ENCODE data around the gene DNM3. TPM values are rescaled to one million over a fixed set of nuclear protein-coding genes. Genes with fewer than 3 reads are reported as not detected.
"Not testable (repeated sequence)": the region's sequence is repeated elsewhere in the genome, so short reads cannot be mapped to it uniquely, and the experiment has no call there.

The DNM3 gene
- total and polyA plus RNA-seq, 9 of the 15 experiments (the other 6 are each of a cell fraction or from before 2014, with no cell fraction given) = 0.08 to 0.36 (median 0.22) TPM; not detected in 1

DNA sequence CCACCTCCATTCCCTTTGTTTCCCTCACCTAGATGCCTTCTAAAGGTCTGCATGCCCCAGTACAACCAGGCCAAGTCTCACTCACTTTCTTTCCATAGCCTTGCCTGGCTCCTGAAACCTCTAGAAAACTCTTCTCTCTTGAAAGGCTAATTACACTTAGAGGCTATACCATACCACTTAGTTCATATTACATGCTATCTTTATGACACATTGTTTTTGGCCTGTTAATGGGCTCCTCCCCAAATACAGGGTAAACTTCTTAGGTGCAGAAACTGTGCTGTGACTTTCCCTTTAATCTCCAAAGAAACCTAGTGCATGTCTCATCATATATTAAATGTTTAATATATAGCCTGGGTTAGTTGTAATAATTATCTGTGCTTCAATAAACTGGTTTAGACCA is 522.6 kb downstream of the DNM3 start:
- intact Hi-C loops (cut with micrococcal nuclease) = no loop called here
- ChIA-PET POLR2A (no interaction called here), CTCF (ENCODE audit: low intra/inter-chr PET ratio) (no interaction called here)
- Histone ChIP-seq H3K9me1 (ENCODE audit: control insufficient read depth, insufficient read depth, low read length) (no peaks in the 10 kb centered on the region), H3K27me3 (ENCODE audit: control insufficient read depth in 2 of 2, insufficient read depth in 2 of 2, low read length in 2 of 2) (no peaks in the 10 kb centered on the region), H3K79me2 (ENCODE audit: control insufficient read depth, insufficient read depth, low read length) (no peaks in the 10 kb centered on the region), H3K9ac (ENCODE audit: insufficient read depth in 1 of 2, low read depth in 2 of 2, low read length in 2 of 2) (no peak overlapping the region), H3K9me3 (replicated peaks; ENCODE audit: control insufficient read depth, insufficient read depth, low read depth, low read length) (no peaks in the 10 kb centered on the region), H3K36me3 (ENCODE audit: control insufficient read depth, insufficient read depth, low read length) (no peaks in the 10 kb centered on the region), H2AFZ (ENCODE audit: low read depth, low read length) (no peak overlapping the region), H4K20me1 (replicated peaks; ENCODE audit: control insufficient read depth, insufficient read depth, low read length) (no peaks in the 10 kb centered on the region), H3K4me3 (no peak overlapping the region), H3K27ac (ENCODE audit: extremely low read depth, low read depth, low read length) (no peak overlapping the region), H3K4me1 (replicated peaks in 1 of 2; ENCODE audit: control insufficient read depth in 2 of 2, insufficient read depth in 2 of 2, low read length in 2 of 2) (no peaks in the 10 kb centered on the region), H3K4me2 (ENCODE audit: insufficient read depth, low read length) (no peak overlapping the region)
- in situ Hi-C loops (cut with MboI) = no loop called here
- no TSS peak for BruUV-seq (replicated peaks)
- TF ChIP-seq ZC3H4 (CRISPR knock-in tag; IDR thresholded peaks at IDR 0.05; ENCODE audit: borderline replicate concordance) (no peak), PHB2 (IDR thresholded peaks at IDR 0.05; ENCODE audit: low read depth) (no peak), FOXM1 (IDR thresholded peaks at IDR 0.05; ENCODE audit: low read depth) (no peak), FOXM1 (CRISPR knock-in tag; IDR thresholded peaks at IDR 0.05; ENCODE audit: low read depth) (no peak), MCM2 (IDR thresholded peaks at IDR 0.05; ENCODE audit: low read depth) (no peak), TOE1 (IDR thresholded peaks at IDR 0.05; ENCODE audit: borderline replicate concordance) (no peak), TOE1 (CRISPR knock-in tag; IDR thresholded peaks at IDR 0.05; ENCODE audit: borderline replicate concordance, low read depth) (no peak), GABPB2 (CRISPR knock-in tag; conservative IDR thresholded peaks at IDR 0.05) (no peak), MEIS2 (IDR thresholded peaks at IDR 0.05; ENCODE audit: partially characterized antibody) (no peak), BRD4 (IDR thresholded peaks at IDR 0.05) (no peak), FOS (IDR thresholded peaks at IDR 0.05; ENCODE audit: extremely low read depth, insufficient read length) (no peak), YBX1 (IDR thresholded peaks at IDR 0.05) (no peak)
- TF ChIP-seq, protein P1, sequence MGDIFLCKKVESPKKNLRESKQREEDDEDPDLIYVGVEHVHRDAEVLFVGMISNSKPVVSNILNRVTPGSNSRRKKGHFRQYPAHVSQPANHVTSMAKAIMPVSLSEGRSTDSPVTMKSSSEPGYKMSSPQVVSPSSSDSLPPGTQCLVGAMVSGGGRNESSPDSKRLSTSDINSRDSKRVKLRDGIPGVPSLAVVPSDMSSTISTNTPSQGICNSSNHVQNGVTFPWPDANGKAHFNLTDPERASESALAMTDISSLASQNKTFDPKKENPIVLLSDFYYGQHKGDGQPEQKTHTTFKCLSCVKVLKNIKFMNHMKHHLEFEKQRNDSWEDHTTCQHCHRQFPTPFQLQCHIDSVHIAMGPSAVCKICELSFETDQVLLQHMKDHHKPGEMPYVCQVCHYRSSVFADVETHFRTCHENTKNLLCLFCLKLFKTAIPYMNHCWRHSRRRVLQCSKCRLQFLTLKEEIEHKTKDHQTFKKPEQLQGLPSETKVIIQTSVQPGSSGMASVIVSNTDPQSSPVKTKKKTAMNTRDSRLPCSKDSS (IDR thresholded peaks at IDR 0.05; ENCODE audit: low read depth, partially characterized antibody) = no peak
- TF ChIP-seq, protein P2, sequence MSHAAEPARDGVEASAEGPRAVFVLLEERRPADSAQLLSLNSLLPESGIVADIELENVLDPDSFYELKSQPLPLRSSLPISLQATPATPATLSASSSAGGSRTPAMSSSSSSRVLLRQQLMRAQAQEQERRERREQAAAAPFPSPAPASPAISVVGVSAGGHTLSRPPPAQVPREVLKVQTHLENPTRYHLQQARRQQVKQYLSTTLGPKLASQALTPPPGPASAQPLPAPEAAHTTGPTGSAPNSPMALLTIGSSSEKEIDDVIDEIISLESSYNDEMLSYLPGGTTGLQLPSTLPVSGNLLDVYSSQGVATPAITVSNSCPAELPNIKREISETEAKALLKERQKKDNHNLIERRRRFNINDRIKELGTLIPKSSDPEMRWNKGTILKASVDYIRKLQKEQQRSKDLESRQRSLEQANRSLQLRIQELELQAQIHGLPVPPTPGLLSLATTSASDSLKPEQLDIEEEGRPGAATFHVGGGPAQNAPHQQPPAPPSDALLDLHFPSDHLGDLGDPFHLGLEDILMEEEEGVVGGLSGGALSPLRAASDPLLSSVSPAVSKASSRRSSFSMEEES (CRISPR knock-in tag; IDR thresholded peaks at IDR 0.05) = no peak
- TF ChIP-seq, protein P3, sequence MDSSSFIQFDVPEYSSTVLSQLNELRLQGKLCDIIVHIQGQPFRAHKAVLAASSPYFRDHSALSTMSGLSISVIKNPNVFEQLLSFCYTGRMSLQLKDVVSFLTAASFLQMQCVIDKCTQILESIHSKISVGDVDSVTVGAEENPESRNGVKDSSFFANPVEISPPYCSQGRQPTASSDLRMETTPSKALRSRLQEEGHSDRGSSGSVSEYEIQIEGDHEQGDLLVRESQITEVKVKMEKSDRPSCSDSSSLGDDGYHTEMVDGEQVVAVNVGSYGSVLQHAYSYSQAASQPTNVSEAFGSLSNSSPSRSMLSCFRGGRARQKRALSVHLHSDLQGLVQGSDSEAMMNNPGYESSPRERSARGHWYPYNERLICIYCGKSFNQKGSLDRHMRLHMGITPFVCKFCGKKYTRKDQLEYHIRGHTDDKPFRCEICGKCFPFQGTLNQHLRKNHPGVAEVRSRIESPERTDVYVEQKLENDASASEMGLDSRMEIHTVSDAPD (CRISPR knock-in tag; IDR thresholded peaks at IDR 0.05) = no peak
- FAIRE-seq (no peak), ATAC-seq (no peak), DNase-seq (ENCODE audit: extremely low read depth in 1 of 4, low spot score in 3 of 4) (no peak)

DNA sequence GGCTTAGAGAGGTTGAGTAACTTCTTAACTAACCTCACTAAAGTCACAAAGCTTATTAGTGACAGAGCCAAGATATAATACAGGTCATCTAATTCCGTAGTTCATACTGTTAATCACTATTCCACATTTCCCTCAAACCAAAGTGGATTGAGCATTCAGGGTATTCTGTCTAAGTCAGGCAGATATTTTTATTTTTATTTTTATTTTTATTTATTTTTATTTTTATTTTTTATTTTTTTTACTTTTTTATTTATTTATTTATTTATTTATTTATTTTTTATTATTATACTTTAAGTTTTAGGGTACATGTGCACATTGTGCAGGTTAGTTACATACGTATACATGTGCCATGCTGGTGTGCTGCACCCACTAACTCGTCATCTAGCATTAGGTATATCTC is 530.3 kb downstream of the DNM3 start:
- BruUV-seq (replicated peaks); H4K20me1 ChIP-seq (replicated peaks; ENCODE audit: control insufficient read depth, insufficient read depth, low read length); H3K9me3 ChIP-seq (replicated peaks; ENCODE audit: control insufficient read depth, insufficient read depth, low read depth, low read length); intact Hi-C loops (cut with micrococcal nuclease); POLR2A ChIA-PET; H3K27ac ChIP-seq (ENCODE audit: extremely low read depth, low read depth, low read length); H3K9ac ChIP-seq (ENCODE audit: insufficient read depth in 1 of 2, low read depth in 2 of 2, low read length in 2 of 2); H3K79me2 ChIP-seq (ENCODE audit: control insufficient read depth, insufficient read depth, low read length); FAIRE-seq; H2AFZ ChIP-seq (ENCODE audit: low read depth, low read length); H3K36me3 ChIP-seq (ENCODE audit: control insufficient read depth, insufficient read depth, low read length); in situ Hi-C loops (cut with MboI); H3K27me3 ChIP-seq (ENCODE audit: control insufficient read depth in 2 of 2, insufficient read depth in 2 of 2, low read length in 2 of 2); H3K9me1 ChIP-seq (ENCODE audit: control insufficient read depth, insufficient read depth, low read length); DNase-seq (ENCODE audit: extremely low read depth in 1 of 4, low spot score in 3 of 4); ATAC-seq; H3K4me2 ChIP-seq (ENCODE audit: insufficient read depth, low read length); H3K4me1 ChIP-seq (replicated peaks in 1 of 2; ENCODE audit: control insufficient read depth in 2 of 2, insufficient read depth in 2 of 2, low read length in 2 of 2); H3K4me3 ChIP-seq; CTCF ChIA-PET (ENCODE audit: low intra/inter-chr PET ratio): not testable (repeated sequence)
- 3% methylated on average over 1 of the region's 3 CpGs for WGBS (ENCODE audit: insufficient coverage, low coverage, missing lambda C conversion rate)
